GM21737 (cell line): Measurements from ENCODE around the gene PHLDB1.

Source experiments
- ATAC-seq: cut with Tn5 transposase; IDR thresholded peaks from one replicate; pipeline ENCODE4 v1.9.1; 2021; ENCODE audit warnings: mild to moderate bottlenecking, moderate library complexity; ENCODE audit not compliant: unreplicated experiment

PHLDB1 gene

GRCh38 chr11:118638726-118639125 lies 31.3 kb downstream of the PHLDB1 start:
- no peak for ATAC-seq

GRCh38 chr11:118639899-118640298 lies 32.5 kb downstream of the PHLDB1 start:
- ATAC-seq = no peak

- ATAC-seq = no peak
These were observed 33.1 kb downstream of the PHLDB1 start for GRCh38 chr11:118640332-118641154.

GRCh38 chr11:118641397-118642019 lies 34.1 kb downstream of the PHLDB1 start:
- ATAC-seq = no peak

- ATAC-seq = no peak
These were observed 36.0 kb downstream of the PHLDB1 start for GRCh38 chr11:118643142-118643994.

GRCh38 chr11:118643995-118644345 lies 36.6 kb downstream of the PHLDB1 start:
- ATAC-seq = no peak

- no peak for ATAC-seq
These were observed 37.1 kb downstream of the PHLDB1 start for GRCh38 chr11:118644496-118644895.

GRCh38 chr11:118645066-118645715 lies 37.8 kb downstream of the PHLDB1 start:
- ATAC-seq = no peak

- no peak for ATAC-seq
These were observed 39.0 kb downstream of the PHLDB1 start for GRCh38 chr11:118646393-118646792.

- no peak for ATAC-seq
These were observed 40.9 kb downstream of the PHLDB1 start for GRCh38 chr11:118648291-118648690.

- no peak for ATAC-seq
These were observed 42.5 kb downstream of the PHLDB1 start for GRCh38 chr11:118649941-118650340.

GRCh38 chr11:118650366-118650765 lies 43.0 kb downstream of the PHLDB1 start:
- ATAC-seq = no peak

GRCh38 chr11:118651820-118652219 lies 44.4 kb downstream of the PHLDB1 start:
- no peak for ATAC-seq

- no peak for ATAC-seq
These were observed 45.3 kb downstream of the PHLDB1 start for GRCh38 chr11:118652681-118653181.

GRCh38 chr11:118653684-118654390 lies 46.4 kb downstream of the PHLDB1 start:
- no peak for ATAC-seq

- no peak for ATAC-seq
These were observed 48.2 kb downstream of the PHLDB1 start for GRCh38 chr11:118655486-118656190.

GRCh38 chr11:118656563-118657165 lies 49.2 kb downstream of the PHLDB1 start:
- no peak for ATAC-seq

GRCh38 chr11:118657238-118657637 lies 49.8 kb downstream of the PHLDB1 start:
- no peak for ATAC-seq

- no peak for ATAC-seq
These were observed 50.5 kb downstream of the PHLDB1 start for GRCh38 chr11:118657709-118658428.
